GM12891 (cell line): ENCODE results near the gene CACNG4.

Source experiments
- POLR2A ChIP-seq: IDR thresholded peaks from 2 replicates; pipeline ENCODE4 v1.6.1; 2011; ENCODE audit warnings: low read depth, low read length, control low read depth
- POLR2AphosphoS5 ChIP-seq: IDR thresholded peaks from 2 replicates; pipeline ENCODE4 v1.6.1; 2011; ENCODE audit warnings: low read depth, low read length, control low read depth
- TAF1 ChIP-seq: IDR thresholded peaks from 2 replicates; pipeline ENCODE4 v1.6.1; 2011; ENCODE audit warnings: low read depth, low read length, control low read depth

DNA sequence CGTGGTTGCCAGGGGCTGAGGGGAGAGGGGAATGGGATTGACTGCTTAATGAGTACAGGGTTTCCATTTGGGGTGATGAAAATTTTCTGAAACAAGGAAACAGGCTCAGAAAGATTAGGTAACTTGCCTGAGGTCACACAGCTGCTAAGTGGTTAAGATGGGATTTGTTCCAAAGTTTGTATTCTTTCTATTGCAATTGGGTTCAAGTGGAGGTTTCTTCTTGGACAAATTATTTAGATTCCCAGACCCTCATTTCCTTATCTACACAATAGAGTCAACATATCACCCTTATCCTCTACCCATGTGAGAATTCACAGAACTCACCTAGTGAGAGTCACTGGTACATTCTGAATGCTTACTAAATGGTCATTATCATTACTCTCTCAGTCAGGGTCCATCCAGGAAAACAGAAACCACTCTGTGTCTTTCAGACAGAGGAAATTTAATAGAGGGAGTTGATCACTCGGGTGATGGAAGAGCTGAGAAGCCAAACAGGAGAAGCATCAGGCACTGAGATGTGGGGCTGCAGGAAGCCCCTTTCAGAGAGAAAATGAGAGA lies 22.6 kb downstream of the CACNG4 start:
- no peak for TF ChIP-seq POLR2A
- no peak for TF ChIP-seq POLR2AphosphoS5
- TF ChIP-seq TAF1, result no peak
